Hepatocyte (in vitro differentiated cells): ENCODE results near the gene ADAMTS3. TPM values are rescaled to one million over a fixed set of nuclear protein-coding genes. Genes with fewer than 3 reads are reported as not detected.

Experiments
- DNase-seq: peaks from one replicate; pipeline ENCODE4 v3.0.0-alpha.2; 2016; ENCODE audit warnings: low spot score
- H2AFZ ChIP-seq: fragments of 200-600 bp; sonication (generic); 2 replicates; pipeline ENCODE4 v1.6.0; 2016; ENCODE audit warnings: antibody characterized with exemption, mild to moderate bottlenecking
- H3K27ac ChIP-seq: fragments of 200-600 bp; sonication (generic); 2 replicates; pipeline ENCODE4 v1.5.1; 2016; ENCODE audit warnings: mild to moderate bottlenecking
- H3K27me3 ChIP-seq: fragments of 200-600 bp; sonication (generic); 2 replicates; pipeline ENCODE4 v1.6.1; 2016
- H3K36me3 ChIP-seq: fragments of 200-600 bp; sonication (generic); replicated peaks from 2 replicates; pipeline ENCODE4 v1.5.1; 2016; ENCODE audit warnings: low read depth; ENCODE audit not compliant: insufficient read depth
- H3K4me1 ChIP-seq: fragments of 200-600 bp; sonication (generic); 2 replicates; pipeline ENCODE4 v1.5.1; 2016; ENCODE audit warnings: mild to moderate bottlenecking, moderate library complexity; ENCODE audit not compliant: insufficient read depth
- H3K4me2 ChIP-seq: fragments of 200-600 bp; sonication (generic); 2 replicates; pipeline ENCODE4 v1.6.0; 2016
- H3K4me3 ChIP-seq: fragments of 200-600 bp; sonication (generic); 2 replicates; pipeline ENCODE4 v1.5.1; 2016; ENCODE audit warnings: mild to moderate bottlenecking
- H3K79me2 ChIP-seq: fragments of 200-600 bp; sonication (generic); 2 replicates; pipeline ENCODE4 v1.6.0; 2017; ENCODE audit warnings: mild to moderate bottlenecking
- H3K9me2 ChIP-seq: fragments of 200-600 bp; sonication (generic); replicated peaks from 2 replicates; pipeline ENCODE4 v1.6.0; 2017; ENCODE audit warnings: mild to moderate bottlenecking; ENCODE audit not compliant: insufficient read depth
- H3K9me3 ChIP-seq: fragments of 200-600 bp; sonication (generic); 2 replicates; pipeline ENCODE4 v1.5.1; 2016; ENCODE audit warnings: low read depth, mild to moderate bottlenecking
- H4K20me1 ChIP-seq: fragments of 200-600 bp; sonication (generic); 2 replicates; pipeline ENCODE4 v1.6.0; 2016; ENCODE audit warnings: mild to moderate bottlenecking; ENCODE audit not compliant: insufficient read depth, poor library complexity, severe bottlenecking
- CTCF ChIP-seq: fragments of 200-600 bp; sonication (generic); IDR thresholded peaks from 2 replicates; pipeline ENCODE4 v1.5.1; 2016; ENCODE audit warnings: antibody characterized with exemption, mild to moderate bottlenecking; ENCODE audit not compliant: poor library complexity
- EZH2 ChIP-seq: fragments of 200-600 bp; sonication (generic); IDR thresholded peaks from 2 replicates; pipeline ENCODE4 v1.6.1; 2016; ENCODE audit warnings: antibody characterized with exemption, mild to moderate bottlenecking, borderline replicate concordance
- EZH2phosphoT487 ChIP-seq: fragments of 200-600 bp; sonication (generic); IDR thresholded peaks from one replicate; pipeline ENCODE4 v1.6.1; 2018; ENCODE audit warnings: antibody characterized with exemption, mild to moderate bottlenecking, low read depth, moderate library complexity; ENCODE audit not compliant: unreplicated experiment, severe bottlenecking
- WGBS: methylation state at CpG from one replicate; pipeline ENCODE4 v1.1.6; 2016; ENCODE audit warnings: low lambda C conversion rate; ENCODE audit errors: missing lambda C conversion rate; 5-methylcytosine and 5-hydroxymethylcytosine counted together
- polyA plus RNA-seq: library from polyadenylated mRNA; unstranded; fragments of >200 nt; fragmentation: Nextera tagmentation; extraction: Ambion mirVana; gene quantifications from 2 replicates; pipeline ENCODE4 v1.2.1, GENCODE V29; 2016
- total RNA-seq: library from RNA; depleted of rRNA; stranded (reverse); fragments of >200 nt; gene quantifications from 2 replicates; pipeline ENCODE4 v1.2.3, GENCODE V29; 2014

Gene ADAMTS3
- total and polyA plus RNA-seq, 2 experiments from 2014 or later, result 0.59 to 5.8 TPM

- DNase-seq, result no peak
- Histone ChIP-seq H3K4me2 (no peak overlapping the region), H3K36me3 (no peaks in the 10 kb centered on the region), H2AFZ (no peak overlapping the region), H3K79me2 (no peaks in the 10 kb centered on the region), H3K4me1 (no peaks in the 10 kb centered on the region), H3K9me3 (no peaks in the 10 kb centered on the region), H4K20me1 (no peaks in the 10 kb centered on the region), H3K27ac (no peak overlapping the region), H3K4me3 (no peak overlapping the region), H3K9me2 (no peaks in the 10 kb centered on the region), H3K27me3 (no peaks in the 10 kb centered on the region)
- 87% methylated on average over 2 of the region's 2 CpGs for WGBS
- no peak for TF ChIP-seq EZH2
- TF ChIP-seq CTCF, result no peak
- TF ChIP-seq EZH2phosphoT487, result no peak
Observed at GRCh38 chr4:72301759-72302158, 267.3 kb downstream of the ADAMTS3 start.

GRCh38 chr4:72300126-72300525 lies 268.9 kb downstream of the ADAMTS3 start:
- H3K36me3 ChIP-seq, result no peaks in the 10 kb centered on the region
- no peaks in the 10 kb centered on the region for H3K27me3 ChIP-seq
- no peaks in the 10 kb centered on the region for H3K9me2 ChIP-seq
- no peak overlapping the region for H3K4me2 ChIP-seq
- 100% methylated on average over 1 of the region's 1 CpG for WGBS
- H3K4me3 ChIP-seq, result no peak overlapping the region
- no peak overlapping the region for H3K27ac ChIP-seq
- H3K4me1 ChIP-seq, result no peaks in the 10 kb centered on the region
- no peaks in the 10 kb centered on the region for H3K79me2 ChIP-seq
- no peak for TF ChIP-seq EZH2phosphoT487
- no peak for TF ChIP-seq EZH2
- TF ChIP-seq CTCF, result no peak
- no peak for DNase-seq
- H4K20me1 ChIP-seq, result no peaks in the 10 kb centered on the region
- H2AFZ ChIP-seq, result no peak overlapping the region
- H3K9me3 ChIP-seq, result no peaks in the 10 kb centered on the region

- peak; percentile 78 for DNase-seq
- no peaks in the 10 kb centered on the region for H3K9me3 ChIP-seq
- H3K9me2 ChIP-seq, result no peaks in the 10 kb centered on the region
- H3K4me2 ChIP-seq, result no peak overlapping the region
- TF ChIP-seq EZH2phosphoT487, result no peak
- TF ChIP-seq EZH2, result no peak
- peak; percentile 83 for TF ChIP-seq CTCF
- H3K27ac ChIP-seq, result no peak overlapping the region
- no peak overlapping the region for H2AFZ ChIP-seq
- 27% methylated on average over 5 of the region's 5 CpGs for WGBS
- no peaks in the 10 kb centered on the region for H3K4me1 ChIP-seq
- H3K4me3 ChIP-seq, result no peak overlapping the region
- H3K27me3 ChIP-seq, result no peaks in the 10 kb centered on the region
- H4K20me1 ChIP-seq, result no peaks in the 10 kb centered on the region
- H3K79me2 ChIP-seq, result no peaks in the 10 kb centered on the region
- H3K36me3 ChIP-seq, result no peaks in the 10 kb centered on the region
Observed at GRCh38 chr4:72295966-72296557, 273.0 kb downstream of the ADAMTS3 start.
